Activated CD4-positive, alpha-beta T cell treated with anti-CD3 and anti-CD28 coated beads, Interleukin-2, amount 50 U/mL, for 24 hours (primary cell): Measurements from ENCODE around the gene ENTPD8.
"Not testable (repeated sequence)": the region's sequence is repeated elsewhere in the genome, so short reads cannot be mapped to it uniquely, and the experiment has no call there.

ENCODE experiments used
- DNase-seq, 2 donors: peaks; one replicate each; pipeline ENCODE4 v3.0.0-alpha.2; 2020; ENCODE audit warnings: low read depth in 1 of 2, low spot score in 1 of 2

The ENTPD8 gene

GRCh38 chr9:137394866-137395665 is 46.1 kb downstream of the ENTPD8 start:
- no peak for DNase-seq

- no peak for DNase-seq
Measured at GRCh38 chr9:137393176-137394150, 47.7 kb downstream of the ENTPD8 start.

GRCh38 chr9:137392232-137393007 is 48.7 kb downstream of the ENTPD8 start:
- DNase-seq, result no peak

- no peak for DNase-seq
Measured at GRCh38 chr9:137391411-137391754, 49.8 kb downstream of the ENTPD8 start.

- no peak for DNase-seq
Measured at GRCh38 chr9:137390553-137391410, 50.4 kb downstream of the ENTPD8 start.

GRCh38 chr9:137389428-137389746 is 51.8 kb downstream of the ENTPD8 start:
- no peak for DNase-seq

- DNase-seq, result no peak
Measured at GRCh38 chr9:137388589-137389427, 52.3 kb downstream of the ENTPD8 start.

- DNase-seq, result no peak
Measured at GRCh38 chr9:137387891-137388560, 53.1 kb downstream of the ENTPD8 start.

- peak; percentile 13 to 27 for DNase-seq
Measured at GRCh38 chr9:137387114-137387890, 53.9 kb downstream of the ENTPD8 start.

- not testable (repeated sequence) for DNase-seq
Measured at GRCh38 chr9:137386507-137387113, 54.5 kb downstream of the ENTPD8 start.

GRCh38 chr9:137385061-137385655 is 56.0 kb downstream of the ENTPD8 start:
- DNase-seq, result no peak
